Measurements from ENCODE around the gene LCN15. TPM values are rescaled to one million over a fixed set of nuclear protein-coding genes. Genes with fewer than 3 reads are reported as not detected.
"Not testable (repeated sequence)": the region's sequence is repeated elsewhere in the genome, so short reads cannot be mapped to it uniquely, and the experiment has no call there.

The LCN15 gene
- total RNA-seq, 1 donor from 2014 or later = not detected

DNA sequence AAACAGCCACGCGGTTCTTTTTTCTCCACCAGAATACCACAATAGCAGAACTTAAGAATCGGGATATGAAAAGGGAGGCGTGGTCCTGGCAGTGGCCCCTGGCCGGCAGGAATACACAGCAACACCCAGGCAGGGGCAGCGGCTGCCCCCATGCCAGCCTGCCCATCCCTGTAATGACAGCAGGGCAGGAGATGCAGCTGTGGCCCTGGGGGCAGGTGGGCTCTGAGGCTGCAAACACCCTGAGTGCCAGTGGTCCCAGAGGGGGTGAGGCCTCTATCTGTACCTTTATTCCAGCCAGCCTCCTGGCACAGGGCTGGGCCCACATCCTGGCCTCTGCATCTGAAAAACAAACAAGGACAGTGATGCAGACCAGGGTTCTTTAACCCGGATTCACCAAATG lies 39.5 kb downstream of the LCN15 start:
- intact Hi-C loops (cut with micrococcal nuclease) = no loop called here

GRCh38 chr9:136723989-136724388 lies 40.3 kb downstream of the LCN15 start:
- intact Hi-C loops (cut with micrococcal nuclease) = no loop called here

GRCh38 chr9:136723362-136723976 lies 40.8 kb downstream of the LCN15 start:
- intact Hi-C loops (cut with micrococcal nuclease) = no loop called here

DNA sequence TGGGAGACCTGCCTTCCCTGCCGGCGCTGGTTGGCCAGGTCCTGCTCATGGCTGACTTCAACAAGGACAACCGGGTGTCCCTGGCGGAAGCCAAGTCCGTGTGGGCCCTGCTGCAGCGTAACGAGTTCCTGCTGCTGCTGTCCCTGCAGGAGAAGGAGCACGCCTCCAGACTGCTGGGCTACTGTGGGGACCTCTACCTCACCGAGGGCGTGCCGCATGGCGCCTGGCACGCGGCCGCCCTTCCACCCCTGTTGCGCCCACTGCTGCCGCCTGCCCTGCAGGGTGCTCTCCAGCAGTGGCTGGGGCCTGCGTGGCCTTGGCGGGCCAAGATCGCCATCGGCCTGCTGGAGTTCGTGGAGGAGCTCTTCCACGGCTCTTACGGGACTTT lies 41.4 kb downstream of the LCN15 start:
- intact Hi-C loops (cut with micrococcal nuclease) = no loop called here

- intact Hi-C loops (cut with micrococcal nuclease) = no loop called here
These were observed 42.0 kb downstream of the LCN15 start for GRCh38 chr9:136722093-136722968.

DNA sequence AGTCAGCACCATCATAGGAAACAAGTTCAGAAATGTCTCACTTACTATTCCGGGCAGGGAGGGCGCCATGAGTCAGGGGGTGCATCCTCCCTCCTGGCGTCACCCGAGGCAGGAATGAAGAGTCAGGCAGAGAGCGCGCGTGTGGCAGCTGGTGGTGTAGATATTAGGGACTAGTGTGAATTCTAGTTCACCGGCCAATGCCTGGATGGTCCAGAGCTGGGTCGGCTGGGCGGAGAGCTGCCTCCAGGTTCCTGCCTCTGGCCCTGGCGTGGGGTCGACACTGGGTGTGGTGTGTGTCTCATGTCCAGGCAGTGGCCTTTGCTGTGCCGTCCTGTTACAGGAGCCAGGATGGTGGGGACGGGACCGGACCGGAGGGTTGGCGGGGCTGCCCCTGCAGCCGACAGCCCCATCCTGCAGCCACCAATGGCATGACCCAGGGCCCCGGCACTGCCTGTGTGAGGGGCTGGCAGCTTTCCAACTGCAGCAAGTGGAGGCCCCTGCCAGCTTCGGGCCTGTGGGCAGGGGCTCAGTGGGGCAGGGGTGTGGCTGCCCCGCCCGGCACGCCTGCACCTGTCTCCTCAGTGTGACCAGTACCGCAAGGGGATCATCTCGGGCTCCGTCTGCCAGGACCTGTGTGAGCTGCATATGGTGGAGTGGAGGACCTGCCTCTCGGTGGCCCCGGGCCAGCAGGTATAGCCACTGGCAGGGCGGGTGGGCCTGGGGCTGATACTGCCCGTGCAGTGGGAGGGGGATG lies 42.8 kb downstream of the LCN15 start:
- intact Hi-C loops (cut with micrococcal nuclease) = no loop called here

DNA sequence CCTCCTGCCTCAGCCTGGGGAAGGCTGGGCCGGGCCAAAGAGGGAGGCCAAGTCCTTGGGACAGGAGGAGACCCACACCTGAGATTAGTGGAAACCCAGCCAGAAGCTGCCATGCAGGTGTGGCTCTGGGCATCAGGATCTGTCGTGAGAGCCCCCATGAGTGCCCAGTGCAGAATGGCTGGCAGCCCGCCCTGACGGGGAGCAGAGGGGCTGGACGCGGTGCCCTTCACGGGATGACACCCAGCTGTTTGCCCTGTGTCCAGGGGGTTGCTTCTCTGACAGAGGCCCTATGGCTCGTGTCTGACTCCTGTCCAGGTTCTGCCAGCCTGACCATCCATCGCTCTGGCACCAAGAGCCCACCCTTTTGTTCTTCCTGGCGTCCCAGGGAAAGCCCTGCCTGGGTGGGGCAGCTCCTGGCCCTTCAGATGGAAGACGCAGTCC lies 43.4 kb downstream of the LCN15 start:
- intact Hi-C loops (cut with micrococcal nuclease) = no loop called here

GRCh38 chr9:136720251-136720897 lies 43.9 kb downstream of the LCN15 start:
- intact Hi-C loops (cut with micrococcal nuclease) = no loop called here

GRCh38 chr9:136719195-136719880 lies 45.0 kb downstream of the LCN15 start:
- intact Hi-C loops (cut with micrococcal nuclease) = no loop called here

- intact Hi-C loops (cut with micrococcal nuclease) = no loop called here
These were observed 45.7 kb downstream of the LCN15 start for GRCh38 chr9:136718345-136719194.

- intact Hi-C loops (cut with micrococcal nuclease) = no loop called here
These were observed 46.9 kb downstream of the LCN15 start for GRCh38 chr9:136717399-136717798.

GRCh38 chr9:136714893-136715274 lies 49.4 kb downstream of the LCN15 start:
- intact Hi-C loops (cut with micrococcal nuclease) = no loop called here

DNA sequence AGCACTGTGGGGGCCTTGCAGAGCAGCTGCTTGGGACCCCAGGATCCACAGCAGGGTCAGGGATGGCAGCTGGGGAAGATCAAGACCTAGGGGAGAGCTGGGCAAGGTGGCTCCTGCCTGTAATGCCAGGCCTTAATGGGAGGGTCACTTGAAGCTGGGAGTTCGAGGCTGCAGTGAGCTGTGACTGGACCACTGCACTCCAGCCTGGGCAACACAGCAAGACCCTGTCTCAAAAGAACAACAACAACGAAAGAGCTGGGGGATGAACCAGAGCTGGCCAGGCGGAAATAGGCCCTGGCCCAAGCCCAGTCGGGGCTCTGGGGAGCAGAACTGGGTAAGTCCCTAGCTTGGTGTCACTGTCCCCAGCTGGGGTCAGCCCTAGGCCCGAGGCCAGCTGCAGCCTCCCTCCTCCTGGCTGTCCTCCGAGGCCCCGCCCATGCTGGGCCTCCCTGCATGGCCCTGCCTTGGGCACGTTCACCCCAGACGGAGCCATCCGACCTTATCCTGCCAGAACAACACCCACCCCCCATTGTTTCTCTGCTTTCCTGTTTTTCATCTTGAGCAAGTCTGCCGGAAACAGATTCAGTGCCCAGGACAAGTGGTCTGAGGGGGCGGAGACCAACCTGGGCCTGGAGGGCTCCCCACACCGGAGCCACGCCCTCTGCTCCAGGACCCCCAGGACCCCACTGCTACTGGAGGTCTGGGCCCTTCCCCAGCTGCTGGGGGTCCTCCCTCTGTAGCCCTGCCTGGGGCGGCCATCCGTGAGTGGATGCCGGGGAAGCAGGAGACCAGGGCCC lies 50.0 kb downstream of the LCN15 start:
- intact Hi-C loops (cut with micrococcal nuclease) = no loop called here

GRCh38 chr9:136713550-136713949 lies 50.8 kb downstream of the LCN15 start:
- intact Hi-C loops (cut with micrococcal nuclease) = no loop called here

- intact Hi-C loops (cut with micrococcal nuclease) = no loop called here
These were observed 51.4 kb downstream of the LCN15 start for GRCh38 chr9:136712690-136713544.

DNA sequence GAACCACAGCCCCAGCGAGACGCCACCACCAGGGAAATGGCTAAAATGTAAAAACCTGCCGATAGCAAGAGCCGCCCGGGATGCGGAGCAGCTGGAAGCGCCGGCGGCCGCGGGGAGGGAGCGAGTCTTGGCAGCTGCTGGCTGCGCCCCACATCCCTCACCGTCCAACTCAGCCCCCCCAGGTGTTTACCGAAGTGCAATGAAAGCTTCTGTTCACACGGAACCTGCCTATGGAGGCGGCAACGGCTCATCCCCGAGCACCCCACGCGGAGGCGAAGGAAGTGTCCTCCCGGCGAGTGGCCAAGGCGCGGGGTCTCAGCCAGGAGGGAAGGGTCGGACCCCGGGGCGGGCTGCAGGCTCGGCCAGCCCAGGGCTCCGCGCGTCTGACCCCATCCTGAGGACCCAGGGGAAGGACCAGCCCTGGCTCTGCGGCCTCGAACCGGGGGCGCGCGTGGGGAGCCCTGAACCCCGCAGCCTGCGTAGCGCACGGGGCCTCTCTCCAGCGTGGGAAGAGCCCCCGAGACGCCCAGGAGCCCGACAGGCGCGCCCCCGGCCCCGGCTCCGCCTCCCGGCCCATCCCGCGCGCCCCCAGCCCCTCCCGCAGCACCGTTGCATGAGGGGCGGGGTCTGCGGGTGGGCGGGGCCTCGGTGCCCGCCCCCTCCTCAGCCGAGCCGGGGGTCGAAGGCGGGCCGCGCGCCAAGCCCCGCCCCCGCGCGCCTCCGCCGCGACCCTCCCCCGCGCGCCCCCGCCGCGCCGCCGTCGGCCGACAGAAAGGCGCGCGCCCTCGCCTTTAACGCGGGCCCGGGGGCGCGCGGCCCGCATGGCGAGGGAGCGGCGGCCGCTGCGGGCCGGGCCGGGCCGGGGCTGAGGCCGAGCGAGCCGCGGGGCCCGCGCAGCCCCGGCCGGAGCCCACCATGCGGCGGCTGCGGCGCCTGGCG lies 52.3 kb downstream of the LCN15 start, which contains the start of gene DIPK1B:
TSS of gene DIPK1B (plus strand) at position 822 of the 939 bp plus-strand sequence. CDS start at position 916, 94 bp downstream.
- intact Hi-C loops (cut with micrococcal nuclease) = no loop called here

GRCh38 chr9:136711219-136711648 lies 53.1 kb downstream of the LCN15 start:
- intact Hi-C loops (cut with micrococcal nuclease) = not testable (repeated sequence)

Data from T-helper 2 cell treated with Interferon-gamma antibody and Interleukin-4, amounts not matched to agents 100 ng/mL and 5 ng/mL, for 36 hours (primary cell).